HG02973 (cell line): ENCODE measurements around the gene VSTM4.

Source experiments
- ATAC-seq: cut with Tn5 transposase; IDR thresholded peaks from one replicate; pipeline ENCODE4 v1.9.1; 2021; ENCODE audit warnings: moderate library complexity; ENCODE audit not compliant: unreplicated experiment

VSTM4 gene

DNA sequence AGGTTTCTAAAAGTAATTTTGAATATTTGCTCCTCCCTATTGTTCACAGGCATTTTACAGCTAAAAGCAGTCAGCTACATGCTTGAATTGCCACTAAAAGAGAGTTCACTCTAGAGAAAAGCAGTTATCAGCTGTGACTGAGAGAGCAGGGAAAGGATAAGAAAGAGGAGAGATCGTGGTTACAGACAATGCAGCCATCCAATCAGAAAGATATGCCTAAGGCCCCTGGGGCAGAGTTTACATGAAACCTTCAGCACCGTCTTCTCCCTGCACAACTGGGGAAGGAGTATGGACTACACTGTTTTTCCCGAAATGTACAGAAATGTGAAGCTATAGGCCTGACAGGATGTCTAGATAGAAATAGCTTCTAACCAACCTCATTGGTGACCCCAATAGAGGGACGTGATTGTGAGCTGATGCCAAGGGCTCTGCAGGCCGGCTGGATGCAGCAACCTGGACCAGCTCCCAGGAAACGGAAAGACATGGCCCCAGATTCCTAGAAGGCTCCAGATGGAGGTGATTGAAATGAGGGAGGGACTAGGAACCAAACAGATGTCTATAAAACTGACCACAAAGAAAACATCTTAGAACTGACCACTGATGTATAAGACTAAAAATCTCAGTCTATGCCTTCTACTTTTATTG lies 3.2 kb upstream of the VSTM4 start:
- ATAC-seq = no peak

DNA sequence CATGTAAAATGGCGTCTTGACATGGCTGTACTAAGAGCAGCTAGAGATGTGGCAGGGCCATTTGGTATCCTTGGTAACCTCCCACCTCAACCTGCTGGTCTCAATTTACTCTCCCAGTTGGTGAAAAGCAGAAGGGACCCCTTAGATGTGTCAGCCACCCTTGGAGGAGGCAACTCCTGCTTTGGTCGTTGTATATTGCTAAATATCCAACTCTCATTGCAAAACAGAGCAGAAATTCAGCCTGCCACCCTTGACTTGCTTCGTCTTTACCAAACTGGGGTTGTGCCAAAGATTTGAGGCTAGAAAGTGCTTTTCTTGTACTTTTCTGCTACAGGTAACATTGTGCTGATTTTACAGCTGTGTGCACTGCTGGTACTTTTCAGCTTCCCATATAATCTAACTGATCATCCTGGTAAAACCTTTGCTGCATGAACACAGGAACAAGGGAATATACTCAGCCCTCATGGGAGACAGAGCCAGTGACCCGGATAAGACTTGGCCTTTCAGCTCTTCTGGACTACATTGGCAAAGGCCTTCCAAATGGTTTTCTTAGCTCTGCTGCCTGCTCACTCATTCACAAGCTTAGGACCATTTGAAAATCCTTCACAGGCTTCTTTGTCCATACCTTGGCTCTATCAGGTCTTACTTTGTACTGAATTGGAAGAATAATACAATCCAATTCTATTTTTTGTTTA lies 2.2 kb upstream of the VSTM4 start:
- ATAC-seq = no peak

DNA sequence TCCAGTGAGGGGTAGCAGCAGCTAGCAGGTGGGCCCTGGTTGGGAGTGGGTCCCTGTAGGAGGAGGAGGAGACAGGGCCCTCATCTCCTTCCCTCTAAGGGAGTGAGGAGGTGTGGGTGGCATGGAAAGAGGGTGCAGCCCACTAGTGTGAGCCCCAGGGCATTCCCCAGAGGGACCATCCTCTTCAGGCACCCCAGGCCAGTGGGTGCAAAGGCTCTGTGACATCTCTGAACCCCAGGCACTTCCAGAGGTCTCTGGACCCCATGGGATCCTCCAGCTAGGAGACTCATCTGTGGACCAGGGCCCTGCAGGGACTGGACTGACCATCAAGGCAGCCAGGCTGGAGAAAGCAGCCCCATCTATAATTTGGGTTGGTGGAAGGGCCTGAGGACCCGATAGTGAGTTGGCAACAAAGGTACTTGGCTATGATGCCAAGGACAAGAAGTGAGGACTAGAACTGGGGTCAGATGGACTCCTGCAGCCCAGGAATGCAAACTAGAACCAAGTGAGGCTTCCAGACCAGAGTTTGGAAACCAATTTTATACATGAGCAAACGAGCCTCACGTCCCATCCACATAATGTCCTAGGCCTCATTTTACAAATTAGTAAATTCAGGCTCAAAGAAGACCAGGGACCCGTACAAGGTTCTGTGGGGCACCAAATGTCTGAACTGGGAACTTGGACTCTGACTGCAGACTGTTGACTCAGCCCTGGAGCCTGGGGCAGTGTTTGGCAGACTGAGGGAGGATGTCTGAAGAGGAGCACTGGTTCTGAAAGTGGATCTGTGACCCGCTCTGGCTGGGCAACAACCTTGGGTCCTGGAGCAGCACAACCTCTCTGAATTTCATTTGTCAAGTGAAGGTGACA lies 1.4 kb upstream of the VSTM4 start:
- no peak for ATAC-seq

DNA sequence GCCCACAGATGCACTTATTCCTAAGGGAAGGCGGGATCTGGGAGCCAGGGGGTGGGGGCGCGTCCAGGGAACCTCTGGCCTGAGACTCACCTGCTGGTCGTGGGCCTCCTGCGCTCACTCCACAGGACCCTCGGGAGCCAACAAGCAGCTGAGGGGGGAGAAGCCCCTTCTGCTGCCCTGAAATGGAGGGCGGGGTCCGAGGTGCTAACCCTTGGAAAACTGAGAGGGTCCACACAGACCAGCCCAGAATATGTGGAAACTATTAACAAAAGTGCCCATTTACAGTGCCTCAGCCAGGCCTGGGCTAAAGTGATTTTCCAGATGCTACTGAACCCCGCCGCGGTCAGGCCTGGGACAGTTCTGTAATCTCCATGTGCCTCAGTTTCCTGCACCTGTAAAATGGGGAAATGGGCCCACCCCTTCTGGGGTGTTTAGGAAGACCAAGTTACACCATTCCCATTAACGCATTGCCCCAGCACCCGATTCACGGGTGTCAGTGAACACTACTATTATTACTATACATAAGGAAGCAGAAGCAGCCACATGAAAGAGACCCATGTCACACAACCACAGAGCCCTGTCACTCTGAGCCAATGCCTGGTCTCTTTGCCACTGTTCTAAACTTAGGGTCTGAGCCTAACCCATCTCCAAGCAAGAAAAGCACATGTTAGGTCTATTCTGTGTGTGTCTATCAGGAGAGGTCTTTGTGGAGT lies 630 bp upstream of the VSTM4 start:
- no peak for ATAC-seq

DNA sequence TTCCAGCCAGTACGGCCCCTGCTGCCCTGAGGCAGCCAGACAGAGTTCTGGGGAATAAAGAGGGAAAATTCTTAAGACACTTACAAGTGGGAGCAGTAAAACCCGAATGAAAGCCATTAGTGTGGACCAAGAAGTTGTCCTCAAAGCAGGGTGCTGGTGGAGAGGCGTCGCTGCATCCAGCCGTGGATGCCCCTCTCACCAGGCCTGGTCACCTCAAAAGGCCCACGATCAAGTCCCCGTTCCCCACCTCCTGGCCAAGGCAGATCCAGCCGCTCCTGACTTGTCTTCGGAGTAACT lies 656 bp downstream of the VSTM4 start:
- no peak for ATAC-seq

DNA sequence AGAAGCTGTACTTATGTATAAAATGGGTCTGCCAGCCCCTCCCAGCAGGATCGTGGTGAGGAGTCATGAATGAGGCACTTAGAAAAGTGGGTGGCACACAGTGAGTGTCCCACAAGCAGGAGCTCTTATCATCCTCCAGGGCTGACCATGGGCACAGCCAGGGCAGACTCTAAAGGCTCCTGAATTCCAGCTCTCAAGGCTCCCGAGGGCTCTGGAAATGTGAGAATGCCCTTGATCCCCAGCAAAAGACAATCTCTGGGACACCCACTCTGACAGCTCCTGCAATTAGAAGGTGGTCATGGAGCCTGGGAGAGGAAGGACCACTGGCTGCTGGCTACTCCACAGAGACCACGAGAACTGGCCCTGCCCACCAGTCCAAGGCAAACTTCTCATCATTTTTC lies 1.6 kb downstream of the VSTM4 start:
- ATAC-seq = no peak

DNA sequence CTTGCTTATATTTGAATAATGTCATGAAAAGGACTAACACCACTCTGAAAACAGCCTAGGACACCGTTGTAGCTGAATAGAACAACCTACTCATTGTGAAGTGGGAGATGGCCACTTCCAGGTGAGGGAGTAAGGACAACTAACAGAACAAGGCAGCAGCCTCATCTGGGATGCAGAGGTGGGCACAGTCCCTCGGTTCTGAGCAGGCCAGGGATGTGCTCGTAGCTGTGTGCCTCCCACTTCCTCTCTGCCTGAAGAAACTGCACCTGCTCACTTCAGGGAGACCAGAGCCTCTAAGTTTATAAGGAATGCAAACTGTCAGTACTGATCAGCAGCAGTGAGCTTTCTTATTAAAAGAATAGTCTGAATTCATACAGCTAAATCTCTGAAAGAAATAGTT lies 2.5 kb downstream of the VSTM4 start:
- ATAC-seq = no peak

DNA sequence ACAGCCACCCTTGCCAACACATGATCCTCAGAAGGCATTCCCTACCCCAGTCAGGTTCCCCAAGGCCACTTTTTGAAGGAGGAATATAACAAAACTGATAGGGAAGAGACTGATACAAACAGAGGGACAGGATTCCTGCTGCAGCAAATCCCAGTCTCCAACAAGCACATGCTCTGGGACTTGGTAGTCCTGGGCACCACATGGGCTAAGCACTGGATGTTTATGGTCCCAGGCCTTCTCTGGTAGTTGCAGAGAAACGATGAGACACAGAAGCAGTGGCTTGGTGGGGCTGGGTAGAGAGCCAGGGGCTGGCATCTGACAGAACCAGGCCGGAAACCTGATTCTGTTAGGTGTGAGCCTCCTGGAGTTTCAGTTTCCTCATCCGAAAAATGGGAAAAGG lies 3.2 kb downstream of the VSTM4 start:
- no peak for ATAC-seq

DNA sequence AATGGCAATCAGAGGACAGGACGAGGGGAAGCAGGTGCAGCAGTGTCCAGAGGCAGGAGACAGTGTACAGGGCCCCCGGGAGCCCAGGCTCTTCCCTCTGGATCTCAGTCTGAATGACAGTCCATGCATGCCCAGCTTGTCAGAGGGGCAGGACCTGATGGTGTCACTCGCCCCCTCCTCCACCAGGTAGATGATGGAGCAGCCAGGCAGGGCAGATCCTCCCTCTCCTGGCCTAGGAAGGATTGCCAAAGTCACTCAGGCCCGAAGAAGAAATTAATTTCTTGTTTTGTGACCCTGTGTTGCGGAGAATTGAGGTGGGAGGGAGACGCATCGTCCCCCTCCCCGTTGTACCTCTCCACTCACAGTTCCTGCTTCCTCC lies 4.0 kb downstream of the VSTM4 start:
- ATAC-seq = no peak

DNA sequence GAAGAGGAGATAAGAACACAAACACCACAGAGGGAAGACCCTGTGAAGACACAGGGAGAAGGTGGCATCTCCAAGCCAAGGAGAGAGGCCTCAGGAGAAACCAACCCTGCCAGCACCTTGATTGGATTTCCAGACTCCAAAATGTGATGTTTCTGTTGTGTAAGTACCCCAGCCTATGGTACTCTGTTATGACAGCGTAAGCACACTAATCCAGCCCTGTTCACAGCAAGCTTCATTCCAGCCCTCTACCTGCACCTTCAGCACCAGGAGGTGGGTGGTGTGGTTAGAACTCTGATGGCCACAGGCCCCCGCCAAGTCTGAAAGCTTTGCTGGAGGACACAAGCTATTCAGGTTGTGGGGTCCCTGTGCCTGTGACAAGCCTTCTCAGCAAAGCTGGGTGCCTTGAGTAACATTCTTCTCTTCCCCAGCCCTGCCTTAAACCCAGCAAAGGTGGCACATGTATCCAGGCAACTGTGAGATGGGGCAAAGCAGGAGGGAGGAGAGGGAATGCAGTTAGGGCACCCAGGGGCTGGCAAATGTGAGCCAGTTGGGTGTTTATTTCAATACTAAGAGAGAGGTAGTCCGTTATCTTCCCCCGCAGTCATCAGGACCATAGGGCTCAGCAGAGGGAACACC lies 4.5 kb downstream of the VSTM4 start:
- no peak for ATAC-seq

DNA sequence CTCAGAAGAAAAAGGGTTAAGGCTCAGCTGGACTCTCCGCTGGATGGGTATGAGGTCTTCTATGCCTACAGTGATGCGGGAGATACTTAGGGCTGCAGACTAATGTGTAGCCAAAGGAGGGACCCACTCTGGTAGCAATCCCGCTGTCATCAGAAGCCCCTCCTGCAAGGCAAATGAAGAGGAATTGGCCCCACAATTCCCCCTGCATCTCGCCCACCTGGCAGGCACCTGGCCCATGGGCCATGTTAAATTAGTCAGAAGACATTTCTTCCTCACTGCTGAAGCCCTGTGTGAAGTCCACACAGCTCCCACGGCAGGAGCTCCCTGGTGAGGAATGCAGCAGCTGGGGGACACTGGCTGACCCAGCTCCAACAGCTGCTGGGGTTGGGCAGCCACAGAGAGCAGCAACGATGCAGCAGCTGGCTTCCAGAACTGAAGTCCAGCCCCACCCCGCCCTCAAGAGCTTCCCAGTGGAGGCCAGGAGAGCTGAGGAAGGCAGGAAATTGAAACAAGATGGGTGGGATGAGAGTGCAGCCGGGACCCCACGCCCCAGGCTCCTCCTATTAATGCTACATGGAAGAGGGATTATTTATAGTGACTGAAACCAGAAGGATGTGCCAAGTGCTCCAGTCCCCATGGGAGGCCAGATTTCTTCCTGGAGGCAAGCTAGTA lies 5.5 kb downstream of the VSTM4 start:
- no peak for ATAC-seq

DNA sequence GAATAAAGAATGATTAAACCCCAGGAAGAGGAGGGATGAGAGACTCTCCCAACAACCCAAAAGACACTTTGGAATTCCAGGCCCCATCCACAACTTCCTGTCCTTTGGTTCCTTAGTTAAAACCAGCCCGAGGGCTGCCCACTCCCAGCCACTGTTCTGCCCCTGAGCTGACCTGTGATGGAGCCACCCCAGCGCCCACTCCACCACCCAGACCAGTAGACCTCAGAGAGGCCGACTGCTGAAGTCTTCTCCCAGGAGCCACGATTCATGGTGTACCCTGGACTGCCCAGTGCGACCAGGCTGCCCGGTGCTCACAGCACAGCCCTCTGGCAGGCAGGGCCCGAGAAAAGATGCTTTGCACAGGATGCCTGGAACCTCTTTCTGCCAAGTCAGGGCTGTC lies 6.7 kb downstream of the VSTM4 start:
- no peak for ATAC-seq

DNA sequence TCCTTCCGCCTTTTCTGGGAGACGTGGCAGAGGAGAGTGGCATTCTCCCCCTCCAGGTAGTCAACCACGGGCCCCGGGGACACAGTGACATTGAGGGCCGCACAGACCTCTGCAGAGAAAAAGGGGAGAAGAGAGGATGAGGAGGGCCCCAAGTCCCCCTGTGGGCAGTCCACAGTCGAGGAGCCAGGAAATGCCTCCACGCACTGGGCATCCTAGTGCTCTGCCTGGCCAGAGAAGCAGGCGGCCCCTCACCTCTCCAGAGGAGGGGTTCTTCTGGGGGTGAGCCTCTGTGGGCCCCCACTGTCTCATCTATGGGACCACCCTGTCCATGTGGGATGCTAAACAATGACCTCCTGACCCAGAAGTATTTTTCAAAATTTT lies 7.4 kb downstream of the VSTM4 start:
- ATAC-seq = no peak

DNA sequence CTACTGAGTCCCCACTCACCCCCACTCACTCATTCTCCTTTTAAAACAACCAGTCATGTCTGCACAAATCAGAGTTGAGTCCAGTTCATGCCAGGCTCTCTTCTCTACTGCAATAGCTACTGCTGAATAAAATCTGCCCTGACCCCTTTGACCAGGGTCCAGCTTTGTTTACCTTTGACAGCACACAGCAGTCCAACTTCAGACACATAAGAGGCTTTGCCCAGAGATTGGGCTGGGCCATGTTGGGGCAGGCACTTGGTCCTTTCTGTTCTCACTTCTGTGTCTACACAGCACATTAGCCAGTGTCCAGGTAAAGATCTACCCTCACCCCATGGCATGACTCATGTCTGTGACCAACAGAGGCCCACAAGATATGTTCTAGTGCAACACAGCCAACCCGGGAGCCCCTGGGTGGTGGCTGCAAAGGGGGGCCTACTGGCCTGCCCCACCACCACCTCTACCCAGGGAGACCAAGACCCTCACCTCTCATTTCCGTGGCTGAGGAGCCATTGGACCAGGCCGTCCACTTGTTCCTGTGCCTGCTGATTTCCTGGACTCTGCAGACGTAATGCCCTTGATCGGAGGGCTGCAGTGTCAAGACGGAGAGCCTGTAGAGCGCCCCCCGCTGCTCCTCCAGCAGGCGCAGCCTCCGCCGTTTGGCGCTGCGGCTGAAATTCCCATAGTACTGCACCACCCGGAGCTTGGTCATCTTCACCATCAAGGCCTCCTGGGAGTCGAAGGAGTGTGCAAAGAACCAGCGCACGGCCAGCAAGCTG lies 8.0 kb downstream of the VSTM4 start:
- ATAC-seq = no peak

DNA sequence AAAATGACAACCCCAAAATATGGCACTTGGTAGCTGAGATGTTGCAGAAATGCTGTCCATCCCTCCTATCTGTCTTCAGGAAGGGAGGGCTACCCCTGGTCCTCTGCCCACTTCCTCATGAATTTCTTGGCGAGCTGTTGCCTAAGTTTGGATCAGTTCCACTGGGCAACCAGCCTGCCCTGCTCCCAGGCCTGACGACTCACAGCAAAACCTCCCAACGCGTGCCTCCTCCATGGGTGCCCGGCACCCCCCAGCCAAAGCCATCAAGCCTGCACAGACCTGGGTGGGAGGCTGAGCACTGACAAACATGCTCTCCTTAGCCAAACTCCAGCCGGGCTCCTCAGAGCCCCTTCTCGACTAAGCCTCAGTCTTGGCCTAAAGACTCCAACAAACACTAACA lies 8.9 kb downstream of the VSTM4 start:
- ATAC-seq = no peak

DNA sequence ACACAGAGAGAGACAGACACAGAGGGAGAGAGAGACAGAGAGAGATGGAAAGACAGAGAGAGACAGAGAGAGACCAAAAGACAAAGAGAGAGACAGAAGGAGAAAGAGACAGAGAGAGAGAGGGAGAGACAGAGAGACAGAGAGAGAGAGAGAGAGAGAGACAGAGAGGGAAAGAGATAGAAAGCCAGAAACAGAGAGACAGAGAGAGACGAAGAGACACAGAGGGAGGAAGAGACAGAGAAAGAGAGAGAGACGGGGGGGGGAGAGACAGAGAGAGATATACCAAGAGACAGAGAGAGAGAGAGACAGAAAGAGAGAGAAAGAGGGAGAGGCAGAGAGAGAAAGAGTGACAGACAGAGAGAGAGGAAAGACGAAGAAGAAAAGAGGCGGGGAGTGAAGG lies 10.2 kb downstream of the VSTM4 start:
- ATAC-seq = no peak

DNA sequence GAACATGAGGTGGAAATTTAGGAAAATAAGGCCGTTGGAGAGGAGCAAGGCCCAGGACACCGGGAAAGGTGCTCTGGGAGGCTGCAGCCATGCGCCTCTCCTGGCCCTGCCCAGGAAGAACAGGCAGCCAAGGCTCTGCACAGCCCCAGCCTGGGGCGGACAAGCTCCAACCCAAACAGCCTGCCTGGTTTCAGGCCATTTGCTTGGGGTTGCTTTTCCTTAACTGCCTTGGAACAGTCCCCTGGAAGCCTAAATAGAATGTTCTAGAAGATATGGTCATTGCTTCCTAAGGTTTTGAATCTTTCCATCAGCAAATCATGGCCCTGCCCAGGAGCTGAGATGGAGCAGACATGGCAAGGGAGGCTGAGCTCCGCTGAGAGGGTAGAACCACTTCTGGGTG lies 11.0 kb downstream of the VSTM4 start:
- no peak for ATAC-seq

DNA sequence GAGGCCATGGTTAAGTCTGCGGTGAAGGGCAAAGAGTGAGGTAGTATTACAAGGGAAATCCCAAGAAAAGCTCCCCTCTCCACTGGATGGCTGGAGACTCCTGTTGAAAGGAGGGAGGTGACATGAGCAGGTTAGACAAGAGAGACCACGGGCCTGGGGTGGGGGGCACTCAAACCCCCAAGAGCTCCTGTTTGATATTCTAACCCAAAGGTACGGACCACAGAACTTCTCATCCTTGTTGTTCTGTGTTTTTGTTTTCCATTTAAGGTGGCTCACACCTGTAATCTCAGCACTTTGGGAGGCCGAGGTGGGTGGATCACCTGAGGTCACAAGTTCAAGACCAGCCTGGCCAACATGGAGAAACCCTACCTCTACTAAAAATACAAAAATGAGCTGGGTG lies 11.6 kb downstream of the VSTM4 start:
- no peak for ATAC-seq

DNA sequence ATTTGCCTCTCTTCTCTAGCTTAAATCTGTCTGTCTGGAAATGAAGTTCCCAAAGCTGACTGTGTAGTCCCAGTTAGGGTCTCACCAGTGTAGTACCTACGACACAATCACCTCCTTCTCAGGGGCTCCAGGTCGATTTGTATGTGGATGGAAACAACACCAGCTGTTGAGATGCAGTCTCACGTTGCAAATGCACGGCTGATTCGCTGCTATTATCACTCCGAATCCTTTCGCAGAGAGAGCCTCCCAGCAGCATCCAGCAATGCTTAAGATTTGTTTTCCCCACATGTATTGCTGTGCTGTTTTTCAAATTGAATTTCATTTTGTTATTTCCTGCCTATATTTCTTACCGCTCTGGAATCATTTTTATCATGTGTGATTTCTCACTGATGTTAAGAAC lies 16.3 kb downstream of the VSTM4 start:
- ATAC-seq = no peak

DNA sequence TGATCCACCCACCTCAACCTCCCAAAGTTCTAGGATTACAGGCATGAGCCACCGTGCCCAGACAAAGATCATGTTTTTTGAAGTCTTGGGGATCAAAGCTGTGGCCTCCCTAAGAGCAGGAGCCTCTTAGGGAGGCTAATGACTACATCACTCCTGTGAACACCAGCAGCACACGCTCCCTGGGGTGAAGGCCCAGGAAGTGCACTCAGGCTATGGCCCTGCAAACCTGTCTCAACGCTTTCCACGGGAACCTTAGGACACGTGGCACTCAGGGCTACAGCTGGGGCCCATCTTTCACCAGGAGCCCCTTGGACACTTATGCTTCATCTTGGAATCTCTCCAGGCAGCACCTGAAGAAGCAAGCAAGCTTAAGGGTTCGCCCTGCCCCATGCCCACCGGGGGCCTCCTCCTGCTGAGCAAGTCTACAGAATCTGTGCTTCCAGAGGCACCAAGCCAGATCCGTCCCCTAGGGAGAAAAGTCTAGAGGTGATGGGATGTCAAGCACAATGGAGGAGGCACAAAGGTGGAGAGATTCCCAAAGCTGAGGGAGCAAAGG lies 18.4 kb downstream of the VSTM4 start:
- ATAC-seq = no peak
